ENCODE results near the gene KDM4B.

The KDM4B gene

DNA sequence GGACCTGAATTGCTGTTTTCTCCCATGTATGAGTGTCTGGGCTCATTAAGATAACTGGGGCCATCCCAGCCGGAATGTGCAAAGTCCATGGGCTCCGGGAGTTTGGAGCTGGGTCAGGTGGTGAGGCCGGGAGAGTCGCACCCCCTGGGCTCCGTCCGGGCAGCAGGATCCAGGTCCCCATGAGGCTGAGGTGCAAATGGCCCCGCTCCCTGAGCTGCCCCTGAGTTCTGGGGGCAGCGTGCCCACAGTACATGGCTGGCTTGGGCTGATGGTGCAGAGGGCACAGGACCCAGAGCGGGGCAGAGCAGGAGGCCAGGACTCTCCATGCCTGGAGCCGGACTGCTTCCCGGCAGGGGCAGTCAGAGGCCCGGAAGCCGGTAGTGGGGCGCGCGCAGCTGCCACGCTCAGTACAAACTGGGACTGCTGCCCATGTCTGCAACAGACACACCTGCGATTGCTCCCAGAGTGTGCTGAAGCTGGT lies 136.0 kb downstream of the KDM4B start:
- DNase-seq (ENCODE audit: low read depth in 2 of 2), result no peak

DNA sequence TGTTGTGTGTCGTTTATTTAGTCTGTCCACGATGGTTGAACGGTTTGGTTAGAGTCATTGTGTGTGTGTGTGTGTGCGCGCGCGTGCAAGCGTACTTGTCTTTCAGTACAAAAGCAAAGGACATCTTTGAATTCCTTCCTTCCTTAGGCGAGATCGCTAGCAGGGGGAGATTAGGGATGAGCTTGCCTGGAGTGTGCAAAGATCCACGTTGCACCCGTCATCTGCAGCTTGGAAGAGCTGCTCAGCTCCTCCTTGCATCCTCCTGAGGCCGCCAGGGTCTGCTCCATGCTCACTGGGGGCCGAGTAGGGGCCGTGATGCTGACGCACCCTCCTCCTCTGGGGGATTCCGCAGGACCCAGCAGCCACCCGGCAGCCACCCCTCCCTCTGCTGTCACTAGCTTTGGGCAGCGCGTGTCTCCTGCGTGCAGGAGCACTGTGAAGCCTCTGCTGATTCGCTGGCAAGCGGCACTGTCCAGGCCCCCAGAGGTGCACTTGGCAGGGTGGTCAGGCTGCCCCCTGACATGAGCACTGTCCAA lies 137.3 kb downstream of the KDM4B start:
- DNase-seq (ENCODE audit: low read depth in 2 of 2), result no peak

DNA sequence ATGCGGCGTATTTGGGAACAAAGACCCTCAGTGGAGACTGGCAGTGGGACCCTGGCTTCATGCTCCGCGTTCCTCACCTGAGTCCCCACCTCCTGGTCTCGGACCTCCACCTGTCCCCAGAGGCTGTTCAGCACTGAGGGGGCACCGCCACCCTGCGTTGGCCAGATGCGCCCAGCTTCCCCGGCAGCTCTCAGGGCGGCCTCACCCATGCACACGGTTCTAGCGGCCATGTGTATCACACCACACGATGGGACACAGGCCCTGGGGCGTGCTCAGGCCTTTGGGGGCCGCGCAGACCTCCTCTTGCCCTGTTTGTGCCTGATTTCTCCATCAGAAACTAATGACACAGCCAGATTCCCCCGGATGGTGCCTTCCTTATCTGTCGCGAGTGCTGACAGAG lies 138.1 kb downstream of the KDM4B start:
- no peak for DNase-seq (ENCODE audit: low read depth in 2 of 2)

DNA sequence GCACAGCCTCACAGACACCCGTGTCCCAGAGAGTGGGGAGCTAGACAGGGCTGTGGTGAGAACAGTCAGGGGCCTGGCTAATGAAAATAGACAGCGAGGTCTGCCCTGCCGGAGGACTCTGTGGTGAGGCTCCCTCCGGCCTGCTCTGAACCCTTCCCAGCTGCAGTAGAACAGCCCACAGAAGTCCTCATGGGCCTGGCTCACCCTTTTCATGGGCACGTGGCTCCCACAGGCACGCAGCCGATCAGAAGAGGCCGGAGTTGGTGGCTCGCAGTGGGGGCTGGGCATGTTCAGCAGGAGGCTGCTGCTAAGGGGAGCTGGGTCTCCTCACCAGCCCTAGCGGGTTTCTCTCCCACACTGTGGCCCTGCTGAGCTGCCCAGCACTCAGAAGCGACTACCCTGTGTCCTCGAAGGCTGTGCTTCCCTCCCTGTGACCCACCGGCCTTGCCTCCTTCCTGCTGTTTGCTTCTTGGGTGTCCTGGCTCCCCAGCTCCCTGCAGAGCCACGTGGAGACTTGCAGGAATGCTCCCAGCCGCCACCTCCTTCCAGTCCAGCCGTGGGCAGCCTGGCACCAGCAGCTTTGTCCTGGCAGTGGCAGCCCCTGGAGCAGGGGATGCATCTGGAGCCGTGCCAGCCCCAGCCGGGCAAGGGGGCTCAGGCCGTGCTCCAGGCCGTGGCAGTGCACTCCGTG lies 138.7 kb downstream of the KDM4B start:
- no peak for DNase-seq (ENCODE audit: low read depth in 2 of 2)

DNA sequence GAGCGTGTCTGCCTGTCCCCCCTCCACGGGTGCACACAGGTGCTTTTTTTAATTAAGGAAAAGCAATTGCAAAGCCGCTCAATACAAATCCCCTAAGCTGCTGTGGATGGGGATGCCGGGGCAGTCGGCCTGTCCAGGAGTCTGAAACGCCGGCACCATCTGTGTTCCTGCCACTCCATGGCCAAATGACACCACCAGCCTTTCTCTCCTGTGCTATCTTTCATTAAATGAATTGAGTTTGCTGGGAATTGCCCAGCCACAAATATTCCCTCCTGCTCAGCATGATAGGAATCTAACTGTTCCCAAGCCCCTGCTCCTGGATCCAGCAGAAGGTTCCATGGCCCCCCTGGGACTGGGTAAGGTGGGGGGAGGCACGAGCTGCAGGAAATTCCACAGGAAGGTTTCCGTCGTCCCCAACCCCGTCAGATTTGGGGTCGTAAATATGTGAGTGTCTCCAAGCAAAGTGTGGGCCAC lies 139.2 kb downstream of the KDM4B start:
- DNase-seq (ENCODE audit: low read depth in 2 of 2), result no peak

GRCh38 chr19:5108866-5109265 lies 140.0 kb downstream of the KDM4B start:
- no peak for DNase-seq (ENCODE audit: low read depth in 2 of 2)

DNA sequence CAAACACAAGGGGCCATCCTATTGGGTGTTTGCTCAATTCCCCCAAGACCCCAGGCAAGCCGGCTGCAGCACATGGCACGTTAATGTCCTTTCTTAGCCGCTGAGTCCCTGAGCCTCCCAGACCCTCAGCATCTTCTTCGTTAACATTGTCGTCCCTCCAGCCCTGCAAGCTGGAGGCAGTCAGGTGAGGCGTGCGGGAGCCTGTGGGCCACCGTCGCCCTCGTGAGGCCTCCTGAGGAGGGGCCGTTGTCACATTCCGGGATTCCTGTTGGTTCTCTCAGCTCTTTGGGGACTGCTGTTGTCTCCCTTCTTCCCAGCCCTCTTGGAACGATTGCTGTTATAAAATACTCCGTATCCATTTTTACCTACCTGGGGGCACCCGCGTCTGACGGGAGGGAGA lies 140.6 kb downstream of the KDM4B start:
- no peak for DNase-seq (ENCODE audit: low read depth in 2 of 2)

GRCh38 chr19:5110546-5110945 lies 141.6 kb downstream of the KDM4B start:
- no peak for DNase-seq (ENCODE audit: low read depth in 2 of 2)

GRCh38 chr19:5111051-5111450 lies 142.1 kb downstream of the KDM4B start:
- no peak for DNase-seq (ENCODE audit: low read depth in 2 of 2)

- DNase-seq (ENCODE audit: low read depth in 2 of 2), result no peak
These were observed 143.3 kb downstream of the KDM4B start for GRCh38 chr19:5112175-5112574.

- no peak for DNase-seq (ENCODE audit: low read depth in 2 of 2)
These were observed 144.0 kb downstream of the KDM4B start for GRCh38 chr19:5112681-5113575.

DNA sequence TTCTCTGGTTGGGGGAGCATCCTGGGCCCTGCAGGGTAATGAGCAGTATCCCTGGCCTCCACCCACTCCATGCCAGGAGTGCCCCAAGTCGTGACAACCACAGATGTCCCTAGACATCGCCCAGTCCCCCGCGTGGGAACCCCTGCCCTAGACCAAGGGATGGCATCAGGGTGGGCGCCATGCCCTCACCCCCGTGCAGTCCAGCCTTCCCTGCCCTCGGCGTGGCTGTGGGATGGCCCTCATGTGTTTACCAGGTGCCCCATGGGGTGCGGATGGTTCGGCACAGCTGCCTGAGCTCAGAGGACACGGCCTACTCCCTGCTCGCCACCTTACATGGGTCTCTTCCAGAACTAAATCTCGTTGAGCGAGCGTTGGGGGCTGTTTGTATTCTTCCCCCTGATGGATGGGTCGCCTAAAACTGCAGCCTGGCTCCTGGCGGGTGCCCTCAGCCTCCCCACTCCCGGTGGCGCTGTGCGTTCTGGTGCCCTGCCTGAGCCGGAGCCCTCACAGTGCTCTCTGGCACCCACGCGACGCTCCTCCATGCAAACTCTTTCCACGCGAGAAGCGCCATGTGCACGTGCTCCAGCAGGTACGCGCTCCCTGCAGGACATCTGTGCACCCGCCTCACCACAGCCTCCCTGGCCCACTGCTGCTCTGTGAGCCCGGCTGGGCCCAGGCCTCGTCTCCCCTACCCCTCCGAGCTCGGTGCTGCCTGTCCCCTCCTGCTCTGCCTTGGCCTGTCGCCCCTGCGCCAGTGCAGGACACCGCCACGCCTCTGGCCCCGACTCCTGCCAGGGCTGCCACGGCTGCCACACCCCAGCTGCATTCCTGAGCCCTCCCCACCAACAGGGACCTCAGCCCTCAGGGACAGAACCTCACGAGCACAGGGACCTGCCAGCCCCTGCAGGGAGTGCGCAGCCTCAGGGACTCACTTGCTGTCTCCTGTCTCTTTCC lies 145.0 kb downstream of the KDM4B start:
- DNase-seq (ENCODE audit: low read depth in 2 of 2), result no peak

DNA sequence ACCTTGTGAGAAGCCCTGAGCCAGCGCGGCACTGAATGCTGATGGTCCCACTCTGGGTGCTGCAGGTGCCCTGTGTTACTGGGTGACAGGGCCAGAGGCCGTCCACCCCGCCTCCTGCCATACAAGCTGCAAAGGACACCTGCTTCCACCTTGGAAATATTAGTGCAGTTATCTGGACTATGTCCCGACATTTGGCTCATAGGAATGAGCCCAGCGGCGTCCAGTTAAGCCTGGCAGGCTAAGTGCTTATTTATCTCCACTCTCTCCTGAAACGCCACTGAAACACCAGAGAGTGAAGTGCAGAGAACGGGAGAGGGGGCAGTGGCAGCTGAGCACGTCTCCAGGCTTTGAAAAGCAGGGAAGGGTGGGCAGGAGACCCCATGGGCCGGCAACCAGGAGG lies 145.8 kb downstream of the KDM4B start:
- DNase-seq (ENCODE audit: low read depth in 2 of 2), result no peak

DNA sequence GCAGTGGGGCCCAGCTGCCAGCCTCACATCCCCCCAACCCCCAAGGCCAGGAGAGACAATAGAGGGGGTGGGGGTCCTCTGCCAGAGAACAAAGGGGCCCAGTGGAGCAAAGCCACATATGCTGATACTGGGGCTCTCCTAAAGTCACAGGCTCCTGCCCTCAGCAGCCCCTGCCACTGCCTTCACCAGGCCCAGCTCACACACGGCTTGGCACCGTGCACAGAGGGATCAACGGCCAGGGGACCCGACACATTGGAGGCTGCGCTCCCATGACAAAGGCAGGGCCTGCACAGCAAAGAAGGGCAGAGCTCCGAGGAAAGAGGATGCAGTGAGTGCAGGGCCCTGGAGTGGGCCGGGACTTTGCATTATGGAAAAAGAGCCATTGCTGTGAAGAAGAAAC lies 146.4 kb downstream of the KDM4B start:
- DNase-seq (ENCODE audit: low read depth in 2 of 2), result no peak

- no peak for DNase-seq (ENCODE audit: low read depth in 2 of 2)
These were observed 146.9 kb downstream of the KDM4B start for GRCh38 chr19:5115771-5116202.

DNA sequence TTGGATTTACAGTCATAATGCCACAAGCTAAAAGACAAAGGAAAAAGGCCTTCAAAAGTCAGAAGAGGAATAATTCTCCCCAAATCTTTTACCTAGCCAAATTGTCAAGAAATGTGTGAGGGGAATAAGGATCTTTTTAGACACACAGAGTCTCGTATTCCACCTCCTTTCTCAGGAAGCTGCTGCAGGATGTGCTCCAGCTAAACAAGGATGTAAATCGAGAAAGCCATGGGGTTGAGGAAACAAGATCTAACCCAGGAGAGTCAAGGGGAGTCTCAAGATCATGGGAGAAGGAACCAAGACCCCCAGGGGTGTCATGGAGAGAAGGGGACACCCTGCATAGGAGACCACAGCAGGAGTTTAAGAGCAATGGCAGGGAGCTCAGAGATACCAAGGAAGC lies 147.4 kb downstream of the KDM4B start:
- no peak for DNase-seq (ENCODE audit: low read depth in 2 of 2)

GRCh38 chr19:5117421-5117820 lies 148.5 kb downstream of the KDM4B start:
- no peak for DNase-seq (ENCODE audit: low read depth in 2 of 2)

GRCh38 chr19:5118026-5118425 lies 149.1 kb downstream of the KDM4B start:
- no peak for DNase-seq (ENCODE audit: low read depth in 2 of 2)

GRCh38 chr19:5119297-5119998 lies 150.5 kb downstream of the KDM4B start:
- no peak for DNase-seq (ENCODE audit: low read depth in 2 of 2)

GRCh38 chr19:5120321-5120720 lies 151.4 kb downstream of the KDM4B start:
- DNase-seq (ENCODE audit: low read depth in 2 of 2), result no peak

GRCh38 chr19:5120833-5121232 lies 151.9 kb downstream of the KDM4B start:
- no peak for DNase-seq (ENCODE audit: low read depth in 2 of 2)

Data from stimulated activated CD8-positive, alpha-beta memory T cell treated with anti-CD3 and anti-CD28 coated beads, Interleukin-15, amount 100 ng/mL, for 48 hours (primary cell).